HT1080 (cell line): ENCODE measurements around the gene PTPN1. TPM values are rescaled to one million over a fixed set of nuclear protein-coding genes. Genes with fewer than 3 reads are reported as not detected.
A peak's percentile ranks its signal among the peaks of the same experiment; 100 is the strongest.
"Not testable (repeated sequence)": the region's sequence is repeated elsewhere in the genome, so short reads cannot be mapped to it uniquely, and the experiment has no call there.

ENCODE experiments used
- DNase-seq: peaks from one replicate; pipeline ENCODE4 v3.0.0-alpha.2; 2015; ENCODE audit warnings: low read depth
- polyA plus RNA-seq, 2 experiments: library from polyadenylated mRNA; depleted of rRNA; stranded (reverse); fragments of >200 nt; gene quantifications; 2 replicates each; pipeline ENCODE4 v1.2.3, GENCODE V29; 2015
- total RNA-seq: library from RNA; depleted of rRNA; stranded (reverse); fragments of >200 nt; shearing (Covaris generic); gene quantifications from 2 replicates; pipeline ENCODE4 v1.2.3, GENCODE V29; 2014; rRNA removed

Gene PTPN1
- total RNA-seq = 38.0 and 47.6 TPM in 2 replicates
- polyA plus RNA-seq (2015; cell fraction: cytosol; rRNA removed) = 46.9 and 50.8 TPM in 2 replicates
- polyA plus RNA-seq (2015; cell fraction: nucleus; rRNA removed) = 57.0 and 68.2 TPM in 2 replicates

GRCh38 chr20:50509923-50510705, at the start of gene PTPN1:
Gene PTPN1 (plus strand): TSS chr20:50510383. CDS start chr20:50510528, 145 bp downstream.
- peak; percentile 100 for DNase-seq

- DNase-seq = peak; percentile 83
Measured at GRCh38 chr20:50460608-50461267, 49.4 kb upstream of the PTPN1 start.

DNA sequence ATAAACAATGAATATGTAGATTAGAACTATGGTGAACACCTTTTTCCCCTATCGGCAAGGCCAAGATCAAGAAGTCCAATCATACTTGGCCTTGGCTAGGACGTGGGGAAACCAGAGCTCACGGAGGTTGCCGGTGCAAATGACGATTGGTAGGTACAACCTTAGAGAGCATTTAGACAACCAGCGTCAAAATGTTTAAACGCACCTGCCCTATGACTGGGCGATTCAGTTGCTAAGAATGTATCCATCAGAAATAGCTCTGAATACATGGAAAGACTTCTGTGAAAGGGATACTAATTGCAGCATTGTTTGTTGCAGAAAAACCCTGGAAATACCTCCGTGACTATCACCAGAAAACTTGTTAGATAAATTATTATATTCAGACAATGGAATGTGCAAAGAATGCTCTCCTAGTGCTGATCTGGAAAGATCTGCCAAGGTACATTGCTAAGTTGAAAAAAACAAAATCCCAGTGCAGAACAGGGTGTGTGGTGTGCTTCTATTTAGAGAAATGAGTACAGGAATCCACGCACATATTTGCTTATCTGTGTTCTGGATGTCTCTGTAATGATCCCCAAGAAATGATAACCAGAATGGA, 48.0 kb upstream of the PTPN1 start:
- no peak for DNase-seq

DNA sequence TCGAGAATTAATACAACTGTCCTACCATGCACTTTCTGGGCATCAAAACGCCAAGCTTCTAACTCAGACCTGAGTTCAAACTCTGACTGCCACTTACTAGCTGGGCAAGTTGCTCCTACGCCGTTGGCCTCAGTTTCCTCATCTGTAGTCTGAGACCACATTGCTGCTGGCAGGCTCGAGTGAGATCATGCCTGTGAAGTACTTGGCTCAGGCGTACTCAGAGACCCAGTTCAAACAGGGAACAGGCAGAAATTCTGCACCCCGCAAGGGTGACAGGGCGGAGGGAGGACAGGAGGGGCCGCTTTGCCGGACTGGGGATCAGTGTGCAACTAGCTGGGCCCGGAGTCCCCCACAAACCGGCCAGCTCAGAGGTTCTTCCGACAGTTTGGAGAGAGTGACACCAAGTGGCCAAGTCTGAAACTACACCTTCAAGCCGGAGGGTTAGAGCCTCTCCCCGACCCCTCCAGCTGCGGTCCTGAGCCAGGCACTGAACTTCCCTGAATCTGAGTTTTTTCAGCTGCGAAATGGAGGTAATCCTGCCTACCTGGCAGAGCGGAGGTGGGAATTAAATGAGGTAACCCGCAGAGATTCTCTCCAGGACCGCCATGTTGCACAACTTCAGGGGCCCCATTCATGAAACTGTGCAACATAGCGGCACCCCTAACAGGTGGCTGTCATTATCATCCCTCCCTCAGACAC, 46.0 kb upstream of the PTPN1 start:
- peak; percentile 71 for DNase-seq

DNA sequence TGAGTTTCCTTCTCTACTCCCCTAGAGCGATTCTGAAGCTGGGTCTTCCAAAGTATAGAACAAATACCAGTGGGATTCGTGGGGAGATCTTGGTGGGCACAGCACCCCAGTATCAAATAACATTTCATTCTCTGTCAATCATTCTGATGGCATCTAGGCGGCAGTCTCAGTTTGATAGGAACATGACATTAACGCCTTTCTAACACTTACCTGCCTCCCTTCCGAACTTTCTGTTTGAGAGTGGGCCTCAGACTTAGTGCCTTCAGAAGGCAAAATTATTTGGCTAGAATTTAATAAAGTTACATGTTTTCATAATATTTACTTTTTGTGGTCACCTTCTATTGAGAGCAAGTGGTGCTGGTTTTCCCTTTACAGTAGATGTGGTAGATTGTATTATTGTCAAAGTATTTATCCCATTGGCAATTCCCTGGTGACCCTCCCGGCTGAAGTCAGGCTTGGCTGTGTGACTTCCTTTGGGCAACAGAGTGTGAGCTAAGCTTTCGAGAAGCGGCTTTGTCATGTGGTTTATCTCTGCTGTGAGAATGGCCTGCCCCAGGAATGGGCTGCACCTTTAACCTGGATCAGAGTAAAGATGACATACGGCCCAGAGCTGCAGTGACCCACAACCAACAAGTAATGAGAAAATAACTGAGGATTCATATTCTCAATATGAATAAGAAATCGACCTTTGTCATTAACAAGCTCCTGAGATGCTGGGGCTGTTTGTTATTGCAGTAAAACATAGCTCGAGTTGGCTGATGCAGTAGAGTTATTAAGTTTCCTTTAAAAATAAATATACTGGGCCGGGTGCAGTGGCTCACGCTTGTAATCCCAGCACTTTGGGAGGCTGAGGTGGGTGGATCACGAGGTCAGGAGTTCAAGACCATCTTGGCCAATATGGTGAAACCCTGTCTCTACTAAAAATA, 45.2 kb upstream of the PTPN1 start:
- no peak for DNase-seq

DNA sequence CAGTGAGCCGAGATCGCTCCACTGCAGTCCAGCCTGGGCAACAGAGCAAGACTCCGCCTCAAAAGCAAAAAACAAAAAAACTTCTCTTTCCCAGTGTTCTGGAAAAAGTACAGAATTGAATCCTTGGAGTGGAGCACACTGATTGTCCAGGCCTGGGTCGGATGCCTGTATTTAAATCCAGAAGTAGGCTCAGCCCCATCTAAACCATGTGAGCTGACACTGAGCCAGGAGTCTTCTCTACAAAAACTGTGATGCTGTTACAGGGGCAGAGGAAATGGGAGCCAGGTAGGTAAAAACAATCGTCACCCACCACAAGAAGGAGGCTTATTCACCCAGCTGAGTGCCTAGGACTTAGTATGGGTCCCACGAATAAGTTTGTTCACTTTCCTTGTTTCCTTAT, 43.0 kb upstream of the PTPN1 start:
- DNase-seq = no peak

DNA sequence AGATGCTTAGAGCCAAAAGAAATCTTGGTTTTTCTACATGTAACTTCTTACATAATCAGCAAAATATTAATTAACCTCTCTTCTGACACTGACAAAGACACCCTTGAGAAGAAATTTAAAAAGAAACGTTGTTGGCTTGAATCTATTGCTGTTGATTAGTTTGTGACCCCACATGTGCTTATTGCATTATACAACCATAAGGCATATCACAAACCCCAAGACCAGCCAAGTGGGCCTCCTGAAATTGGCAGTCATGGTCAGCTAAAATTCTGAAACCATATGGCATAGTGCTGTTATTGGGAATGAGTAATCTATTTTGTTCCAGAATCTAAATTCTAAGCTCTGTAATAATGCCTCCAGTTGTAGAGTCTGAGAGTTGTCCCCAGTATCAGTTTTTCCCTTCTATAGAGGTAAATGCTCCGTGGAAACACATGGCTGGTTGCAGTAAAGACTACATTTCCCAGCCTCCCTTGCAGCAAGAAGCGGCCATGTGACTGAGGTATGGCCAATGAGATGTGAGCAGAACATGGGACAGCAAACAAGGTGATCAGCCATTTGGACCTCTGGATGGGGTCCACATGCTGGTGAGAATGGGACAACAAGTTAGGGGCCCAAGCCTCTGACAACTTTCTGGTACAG, 42.3 kb upstream of the PTPN1 start:
- peak; percentile 59 for DNase-seq

DNA sequence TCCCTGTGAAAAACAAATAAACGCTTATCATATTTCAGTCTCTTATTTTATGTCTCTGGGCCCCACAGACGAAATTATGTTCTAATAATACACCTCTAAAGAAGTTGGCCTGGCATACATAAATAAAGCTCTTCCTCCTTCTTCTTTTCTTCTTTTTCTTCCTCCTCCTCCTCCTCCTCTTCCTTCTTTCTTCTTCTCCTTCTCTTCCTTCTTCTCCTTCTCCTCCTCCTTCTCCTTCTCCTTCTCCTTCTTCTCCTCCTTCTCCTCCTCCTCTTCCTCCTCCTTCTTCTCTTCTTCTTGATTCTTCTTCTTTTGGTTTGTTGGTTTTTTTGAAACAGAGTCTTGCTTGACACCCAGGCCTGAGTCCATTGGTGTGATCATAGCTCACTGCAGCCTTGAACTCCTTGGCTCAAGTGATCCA, 41.8 kb upstream of the PTPN1 start:
- no peak for DNase-seq

GRCh38 chr20:50469176-50469723, 40.9 kb upstream of the PTPN1 start:
- no peak for DNase-seq

GRCh38 chr20:50469796-50470195, 40.4 kb upstream of the PTPN1 start:
- DNase-seq = no peak

- peak; percentile 27 for DNase-seq
Measured at GRCh38 chr20:50470264-50470858, 39.8 kb upstream of the PTPN1 start.

DNA sequence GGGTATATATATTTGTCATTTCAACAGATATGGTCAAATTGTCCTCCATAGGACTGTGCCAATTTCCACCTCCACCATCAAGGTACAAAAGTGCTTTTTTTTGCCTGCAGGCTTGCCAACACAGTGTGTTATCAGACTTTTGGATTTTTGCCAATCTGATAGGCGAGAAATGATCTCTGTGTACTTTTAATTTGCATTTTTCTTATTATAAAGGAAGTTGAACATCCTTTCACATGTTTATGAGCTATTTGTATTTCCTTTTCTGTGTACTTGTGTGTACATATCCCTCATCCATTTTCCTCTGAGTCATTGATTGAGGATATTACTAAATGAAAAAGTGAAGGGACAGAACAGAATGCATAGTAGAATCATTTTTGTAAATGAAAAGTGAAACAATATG, 39.0 kb upstream of the PTPN1 start:
- no peak for DNase-seq

DNA sequence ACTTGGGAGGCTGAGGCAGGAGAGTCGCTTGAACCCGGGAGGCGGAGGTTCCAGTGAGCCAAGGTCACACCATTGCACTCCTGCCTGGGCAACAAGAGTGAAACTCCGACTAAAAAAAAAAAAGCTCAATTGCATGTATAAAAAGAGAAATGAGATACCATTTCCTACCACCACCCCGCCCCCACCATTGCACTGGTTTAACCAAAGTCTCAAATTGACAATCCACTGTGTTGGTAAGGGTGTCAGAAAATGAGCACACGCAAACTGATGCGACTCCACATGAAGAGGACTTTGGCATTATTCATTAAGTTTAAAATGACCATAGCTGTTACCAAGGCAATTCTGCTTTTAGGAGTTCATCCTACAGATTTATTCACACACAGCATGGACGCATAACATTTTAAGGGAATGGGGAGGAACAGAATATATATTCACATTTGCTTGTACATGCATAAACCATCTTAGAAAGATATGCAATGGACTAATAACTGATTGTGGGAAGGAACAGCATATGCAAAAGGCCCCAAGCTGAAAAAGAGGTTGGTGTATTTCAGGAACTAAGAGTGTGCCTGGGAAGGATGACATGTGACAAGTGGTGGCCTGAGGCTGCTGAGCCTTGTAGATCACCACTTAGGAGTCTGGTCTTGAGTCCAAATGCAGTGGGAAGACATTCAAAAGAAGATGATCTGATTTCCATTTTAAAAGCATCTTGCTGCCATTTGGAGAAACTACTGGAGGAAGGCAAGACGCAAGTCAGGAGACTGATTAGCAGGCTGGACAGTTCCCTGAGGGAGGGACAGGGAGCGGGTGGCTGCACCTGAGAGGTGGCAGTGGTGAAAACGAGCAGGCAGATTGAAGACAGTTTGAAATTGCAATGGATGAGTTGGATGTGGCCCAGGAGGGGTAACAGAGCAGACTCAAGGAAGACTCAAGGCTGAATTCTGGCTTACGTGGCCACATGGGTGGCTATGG, 37.2 kb upstream of the PTPN1 start:
- no peak for DNase-seq

DNA sequence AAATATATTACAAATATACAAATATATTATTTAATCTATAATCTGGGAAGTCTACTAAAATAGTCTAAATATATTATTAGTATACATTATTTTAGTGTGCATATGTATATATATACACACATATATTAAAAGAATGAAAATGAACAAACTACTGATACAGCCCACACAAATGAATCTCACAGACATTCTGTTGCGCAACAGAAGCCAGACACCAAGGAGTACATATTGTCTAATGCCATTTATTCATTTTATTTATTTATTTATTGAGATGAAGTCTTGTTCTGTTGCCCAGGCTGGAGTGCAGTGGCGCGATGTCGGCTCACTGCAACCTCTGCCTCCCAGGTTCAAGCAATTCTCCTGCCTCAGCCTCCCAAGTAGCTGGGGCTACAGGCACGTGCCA, 35.8 kb upstream of the PTPN1 start:
- DNase-seq = not testable (repeated sequence)

DNA sequence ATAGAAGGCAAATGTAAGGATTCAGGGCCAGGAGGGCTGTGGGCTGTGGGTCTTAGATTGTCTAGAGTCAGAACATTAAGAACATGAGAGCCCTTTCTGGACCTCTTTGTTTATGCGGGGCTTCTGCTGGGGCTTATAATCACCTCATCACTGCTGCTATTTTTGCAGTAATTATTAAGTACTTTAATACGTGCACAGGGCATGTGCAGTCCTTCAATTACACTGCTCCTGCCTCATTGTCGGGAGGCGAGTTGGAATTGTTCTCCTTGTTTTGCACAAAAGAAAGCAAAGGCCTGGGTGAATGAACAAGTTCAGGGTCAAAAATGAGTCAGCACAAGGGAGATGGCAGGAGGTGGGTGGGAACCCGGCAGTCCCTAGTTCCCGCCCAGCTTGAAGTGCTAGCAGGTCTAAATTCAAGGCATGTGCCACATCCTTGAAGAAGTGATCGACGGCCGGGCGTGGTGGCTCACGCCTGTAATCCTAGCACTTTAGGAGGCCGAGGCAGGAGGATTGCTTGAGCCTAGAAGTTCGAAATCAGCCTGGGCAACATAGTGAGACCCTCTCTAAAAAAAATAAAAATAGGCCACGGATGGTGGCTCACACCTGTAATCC, 34.4 kb upstream of the PTPN1 start:
- DNase-seq = peak; percentile 71

DNA sequence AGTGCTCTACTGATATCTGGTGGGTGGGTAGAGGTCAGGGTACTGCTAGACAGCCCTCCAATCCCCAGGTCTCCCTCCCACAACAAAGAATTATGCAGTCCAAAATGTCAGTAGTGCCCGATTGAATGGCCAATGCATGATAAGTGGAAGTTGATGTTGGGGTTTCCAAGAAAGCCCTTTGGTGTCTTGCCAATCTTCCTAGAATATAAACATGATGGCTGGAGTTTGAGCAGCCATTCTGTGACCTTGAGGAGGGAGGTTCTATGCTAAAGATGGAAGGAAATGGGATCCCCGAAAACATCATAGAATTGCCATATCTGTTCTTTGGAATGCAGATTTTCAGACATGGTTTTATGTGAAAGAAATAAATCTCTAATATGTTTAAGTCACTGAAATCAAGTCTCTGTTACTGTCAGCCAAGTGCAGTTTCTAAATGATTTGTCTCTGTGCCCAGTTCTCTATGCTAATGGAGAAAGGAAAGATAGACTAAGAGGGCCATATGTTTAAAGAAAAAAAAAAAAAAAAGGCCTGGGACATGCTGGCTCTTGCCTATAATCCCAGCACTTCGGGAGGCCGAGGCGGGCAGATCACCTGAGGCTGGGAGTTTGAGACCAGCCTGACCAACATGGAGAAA, 32.8 kb upstream of the PTPN1 start:
- no peak for DNase-seq
